Erythroblast (primary cell): ENCODE data around the gene NOM1.

Source experiments
- DNase-seq, 2 experiments: peaks; one replicate each; lab custom pipeline; 2025; lab: John Stamatoyannopoulos, UW
- GATA1 ChIP-seq: IDR thresholded peaks from 2 replicates; pipeline ENCODE4 v1.6.1; 2011; ENCODE audit warnings: low read depth, mild to moderate bottlenecking, control low read depth, low read length, moderate library complexity
- POLR2A ChIP-seq: IDR thresholded peaks from 2 replicates; pipeline ENCODE4 v1.6.1; 2011; ENCODE audit warnings: mild to moderate bottlenecking, low read length

The NOM1 gene

DNA sequence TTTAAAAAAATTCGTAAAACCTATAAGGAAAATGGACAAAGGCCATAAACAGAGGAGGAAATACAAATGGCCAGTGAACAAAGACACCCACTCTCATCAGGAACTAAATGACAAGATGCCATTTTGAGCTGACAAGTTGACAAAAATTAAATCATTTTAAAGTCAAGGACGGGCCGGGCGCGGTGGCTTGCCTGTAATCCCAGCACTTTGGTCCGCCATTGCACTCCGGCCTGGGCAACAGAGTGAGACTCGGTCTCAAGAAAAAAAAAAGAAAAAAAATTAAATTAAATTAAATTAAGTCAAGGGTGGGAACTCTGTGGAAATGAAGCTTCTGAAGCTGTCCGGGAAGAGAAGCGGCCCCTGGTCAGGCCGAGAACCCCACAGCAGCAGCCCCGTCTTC, 1.2 kb upstream of the NOM1 start:
- TF ChIP-seq POLR2A (no peak), GATA1 (no peak)
- no peak for DNase-seq

DNA sequence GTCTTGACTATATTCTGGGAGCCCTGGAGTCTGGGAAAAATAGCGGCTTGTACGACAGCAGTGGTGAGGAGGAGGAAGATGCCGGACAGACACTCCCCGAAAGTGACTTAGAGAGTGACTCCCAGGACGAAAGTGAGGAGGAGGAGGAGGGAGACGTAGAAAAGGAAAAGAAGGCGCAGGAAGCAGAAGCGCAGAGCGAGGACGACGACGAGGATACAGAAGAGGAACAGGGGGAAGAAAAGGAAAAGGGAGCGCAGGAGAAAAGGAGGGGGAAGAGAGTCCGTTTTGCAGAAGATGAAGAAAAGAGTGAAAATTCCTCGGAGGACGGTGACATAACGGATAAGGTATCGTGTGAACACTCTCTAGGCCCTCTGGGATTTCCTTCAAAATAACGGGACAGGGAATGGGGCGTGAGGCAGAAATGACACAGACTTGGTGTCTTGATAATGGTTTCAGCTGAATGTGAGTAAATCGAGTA, 908 bp downstream of the NOM1 start:
- peak; percentile 53 to 54 for DNase-seq
- TF ChIP-seq POLR2A (no peak), GATA1 (no peak)

DNA sequence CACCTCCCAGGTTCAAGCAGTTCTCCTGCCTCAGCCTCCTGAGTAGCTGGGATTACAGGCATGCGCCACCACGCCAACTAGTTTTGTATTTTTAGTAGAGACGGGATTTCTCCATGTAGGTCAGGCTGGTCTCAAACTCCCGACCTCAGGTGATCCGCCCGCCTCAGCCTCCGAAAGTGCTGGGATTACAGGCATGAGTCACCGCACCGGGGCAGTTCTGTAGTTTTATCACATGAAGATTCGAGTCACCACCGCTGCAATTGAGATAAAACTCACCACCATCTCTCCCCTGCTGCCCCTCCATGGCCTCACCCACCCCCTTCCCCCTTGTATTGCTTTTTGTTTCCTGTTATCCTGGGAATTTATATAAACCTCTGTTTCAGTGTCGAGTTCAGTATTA, 3.7 kb downstream of the NOM1 start:
- peak in 1 of 2 experiments; percentile 14 for DNase-seq

DNA sequence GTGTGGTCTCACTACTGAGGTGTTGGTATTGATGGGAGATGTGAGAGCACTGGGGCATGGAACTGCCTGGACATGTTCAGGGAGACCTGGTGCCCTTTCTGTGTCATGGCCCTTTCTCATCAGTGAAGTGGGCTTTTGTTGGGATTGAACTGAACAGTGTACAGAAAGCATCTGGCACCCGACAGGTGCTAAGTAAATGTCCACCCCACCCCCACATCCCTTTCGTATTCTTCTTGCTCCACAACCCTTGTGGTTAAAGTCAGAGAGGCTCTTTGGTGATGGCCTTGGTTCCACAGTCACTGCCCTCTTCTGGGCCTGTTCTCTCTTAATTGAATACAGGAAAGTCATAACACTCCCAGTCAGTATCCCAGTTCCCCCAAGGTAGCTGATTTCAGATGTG, 5.4 kb downstream of the NOM1 start:
- DNase-seq, result no peak
- TF ChIP-seq POLR2A, result no peak
- TF ChIP-seq GATA1, result no peak

DNA sequence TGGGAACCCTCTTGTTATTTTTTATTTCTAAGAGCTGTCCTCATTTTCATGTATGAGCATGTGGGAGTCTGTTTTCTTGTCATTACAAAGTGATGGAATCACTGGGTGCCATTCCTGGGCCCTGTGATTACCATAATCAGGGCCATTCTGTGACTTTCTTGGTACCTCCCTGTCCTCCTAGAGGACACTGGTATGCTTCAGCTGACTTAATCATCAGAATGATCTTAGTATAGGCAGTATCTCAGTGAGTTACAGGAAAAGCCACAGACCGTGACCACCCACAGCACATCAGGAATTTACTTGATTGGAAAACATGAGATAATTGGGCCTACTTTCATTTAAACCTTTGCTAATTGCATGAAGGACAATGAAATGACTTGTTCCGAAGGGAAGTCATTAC, 7.2 kb downstream of the NOM1 start:
- no peak for DNase-seq
- TF ChIP-seq GATA1 (no peak), POLR2A (no peak)

DNA sequence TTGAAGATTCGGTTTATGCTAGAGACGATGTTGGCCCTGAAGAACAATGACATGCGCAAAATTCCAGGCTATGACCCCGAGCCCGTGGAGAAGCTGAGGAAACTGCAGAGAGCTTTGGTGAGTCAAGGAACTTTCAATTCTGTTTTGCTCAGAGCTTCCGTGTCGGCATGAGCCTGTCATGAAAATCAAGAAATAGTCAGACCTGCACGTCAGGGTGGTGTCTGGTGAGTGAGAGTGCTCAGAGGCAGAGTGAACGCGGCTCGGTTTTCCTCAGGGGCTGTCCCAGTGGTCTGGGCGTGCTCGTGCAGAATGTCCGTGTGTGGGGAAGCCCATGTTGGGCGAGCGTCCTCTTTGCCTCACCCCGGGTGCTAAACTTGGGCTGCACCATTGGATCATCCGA, 12.6 kb downstream of the NOM1 start:
- DNase-seq, result no peak
- TF ChIP-seq POLR2A, result no peak
- TF ChIP-seq GATA1, result no peak

DNA sequence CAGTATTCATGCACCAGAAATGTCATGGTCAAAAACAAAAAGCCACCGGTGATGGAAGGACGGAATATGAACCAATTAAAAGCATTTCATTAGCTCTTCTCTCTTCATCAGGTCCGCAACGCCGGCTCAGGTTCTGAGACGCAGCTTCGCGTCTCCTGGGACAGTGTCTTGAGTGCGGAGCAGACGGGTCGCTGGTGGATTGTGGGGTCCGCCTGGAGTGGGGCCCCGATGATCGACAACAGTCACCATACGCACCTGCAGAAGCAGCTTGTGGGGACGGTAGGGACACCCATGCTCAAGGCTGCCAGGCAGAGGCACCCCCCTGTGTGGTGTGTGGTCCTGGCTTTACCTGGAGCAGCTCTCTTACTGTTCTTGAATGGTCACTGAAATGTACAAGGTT, 13.4 kb downstream of the NOM1 start:
- TF ChIP-seq POLR2A (no peak), GATA1 (no peak)

DNA sequence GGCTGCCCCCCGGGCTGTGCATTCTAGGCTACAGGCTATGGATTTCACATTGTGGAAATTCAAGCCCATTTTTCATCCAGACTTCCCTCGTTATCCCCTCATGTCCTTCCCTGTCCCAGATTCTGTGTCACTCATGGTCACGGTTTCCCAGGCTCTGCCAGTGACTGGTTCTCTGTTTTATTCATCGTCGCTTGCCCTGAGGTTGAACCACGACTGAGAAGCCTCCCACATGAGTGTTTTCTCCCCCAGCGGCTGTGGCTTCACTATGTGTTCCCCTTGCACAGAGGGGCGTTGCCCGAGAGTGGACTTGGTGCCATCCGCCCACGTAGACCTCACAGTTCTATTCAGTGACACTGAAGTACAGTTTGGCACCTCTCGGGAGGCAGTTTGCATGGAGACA, 14.0 kb downstream of the NOM1 start:
- TF ChIP-seq GATA1, result no peak
- no peak for TF ChIP-seq POLR2A
- DNase-seq, result no peak

More for the DNA sequence above, 13.4 kb downstream of the NOM1 start:
- no peak for DNase-seq

DNA sequence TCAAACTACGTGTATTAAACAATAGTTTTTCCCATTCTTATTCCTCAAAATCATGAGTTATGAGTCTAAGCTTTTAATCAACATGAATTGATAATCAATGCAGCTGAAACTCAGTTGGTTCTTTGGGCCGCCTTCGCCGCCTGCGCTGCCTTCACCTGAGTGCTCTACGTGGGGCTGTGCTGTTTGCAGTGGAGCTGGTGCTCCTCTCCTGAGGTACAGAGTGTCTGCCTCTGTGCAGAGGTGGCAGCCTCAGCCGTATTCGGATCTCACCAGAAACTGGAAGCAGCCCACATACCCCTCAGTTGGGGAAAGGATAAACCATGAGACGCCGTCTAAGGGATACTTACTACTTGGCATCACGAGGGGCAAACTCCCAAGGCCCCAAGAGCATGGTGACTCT, 15.5 kb downstream of the NOM1 start:
- DNase-seq, result no peak
- TF ChIP-seq GATA1, result no peak
- no peak for TF ChIP-seq POLR2A

DNA sequence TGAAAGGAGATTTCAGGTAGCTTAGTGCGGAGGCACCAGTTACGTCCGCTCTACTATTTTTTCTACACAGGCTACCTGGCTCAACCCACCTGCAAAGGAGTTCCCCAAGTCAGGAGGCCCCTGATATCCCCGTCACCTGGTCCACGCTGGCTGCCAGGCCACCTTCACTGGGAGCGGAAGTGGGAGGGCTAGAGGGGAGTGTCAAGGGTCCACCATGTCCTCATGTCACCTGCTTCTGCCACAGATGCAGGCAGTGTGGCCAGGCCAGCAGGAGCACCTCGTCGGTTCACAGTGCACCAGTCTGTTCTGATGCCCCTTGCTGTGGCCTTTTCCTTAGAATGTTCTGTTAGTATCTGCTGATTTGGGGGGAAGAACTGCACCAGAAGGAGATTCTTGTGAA, 16.9 kb downstream of the NOM1 start:
- no peak for TF ChIP-seq POLR2A
- no peak for TF ChIP-seq GATA1
- no peak for DNase-seq

DNA sequence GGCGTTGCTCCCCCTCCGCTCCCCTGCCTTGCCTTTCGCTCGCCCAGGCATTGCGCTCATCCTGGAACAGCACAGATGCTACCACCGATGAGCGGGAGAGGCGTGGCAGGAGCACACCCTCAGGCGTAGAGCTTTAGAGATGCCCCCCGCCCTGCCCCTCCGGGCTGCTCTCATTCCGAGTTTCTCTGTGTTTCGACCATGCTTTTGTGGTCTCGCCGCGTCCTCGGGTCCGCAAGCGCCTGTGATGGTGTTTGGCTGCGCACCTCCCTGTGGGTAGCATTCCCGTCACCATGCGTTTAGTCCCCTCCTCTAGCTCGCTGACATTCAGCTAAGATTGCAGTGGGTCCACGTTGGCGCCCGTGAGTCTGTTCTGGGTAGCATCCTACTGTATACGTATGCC, 18.7 kb downstream of the NOM1 start:
- TF ChIP-seq POLR2A (no peak), GATA1 (no peak)
- DNase-seq, result no peak

DNA sequence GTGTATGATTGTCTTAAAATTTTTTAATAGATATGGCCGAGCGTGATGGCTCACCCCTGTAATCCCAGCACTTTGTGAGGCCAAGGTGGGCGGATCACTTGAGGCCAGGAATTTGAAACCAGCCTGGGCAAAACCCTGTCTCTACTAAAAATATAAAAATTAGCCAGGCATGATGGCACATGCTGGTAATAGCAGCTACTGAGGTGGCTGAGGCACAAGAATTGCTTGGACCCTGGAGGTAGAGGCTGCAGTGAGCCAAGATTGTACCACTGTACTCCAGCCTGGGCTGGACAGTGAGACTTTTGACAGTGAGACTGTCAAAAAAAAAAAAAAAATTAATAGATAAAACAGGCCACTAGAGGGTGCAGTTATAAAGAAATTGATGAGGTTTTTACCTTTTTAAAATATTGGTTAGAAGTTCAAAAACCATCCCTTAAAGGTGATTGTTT, 20.5 kb downstream of the NOM1 start:
- TF ChIP-seq POLR2A, result no peak
- no peak for TF ChIP-seq GATA1
- DNase-seq, result peak in 1 of 2 experiments; percentile 22

DNA sequence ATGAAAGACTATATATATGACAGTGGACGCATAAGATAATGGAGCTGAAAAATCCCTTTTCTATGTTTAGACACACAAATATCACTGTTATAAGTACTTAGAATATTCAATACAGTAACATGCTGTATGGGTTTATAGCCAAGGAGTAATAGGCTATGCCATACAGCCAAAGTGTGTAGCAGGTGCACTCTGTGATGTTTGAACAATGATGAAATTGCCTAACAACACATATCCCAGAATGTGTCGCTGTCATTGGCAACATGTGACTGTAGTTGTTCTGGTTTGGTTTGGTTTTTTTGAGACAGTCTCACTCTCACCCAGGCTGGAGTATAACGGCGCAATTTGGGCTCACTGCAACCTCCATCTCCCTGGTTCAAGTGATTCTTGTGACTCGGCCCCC, 26.1 kb downstream of the NOM1 start:
- TF ChIP-seq POLR2A (no peak), GATA1 (no peak)
- no peak for DNase-seq

DNA sequence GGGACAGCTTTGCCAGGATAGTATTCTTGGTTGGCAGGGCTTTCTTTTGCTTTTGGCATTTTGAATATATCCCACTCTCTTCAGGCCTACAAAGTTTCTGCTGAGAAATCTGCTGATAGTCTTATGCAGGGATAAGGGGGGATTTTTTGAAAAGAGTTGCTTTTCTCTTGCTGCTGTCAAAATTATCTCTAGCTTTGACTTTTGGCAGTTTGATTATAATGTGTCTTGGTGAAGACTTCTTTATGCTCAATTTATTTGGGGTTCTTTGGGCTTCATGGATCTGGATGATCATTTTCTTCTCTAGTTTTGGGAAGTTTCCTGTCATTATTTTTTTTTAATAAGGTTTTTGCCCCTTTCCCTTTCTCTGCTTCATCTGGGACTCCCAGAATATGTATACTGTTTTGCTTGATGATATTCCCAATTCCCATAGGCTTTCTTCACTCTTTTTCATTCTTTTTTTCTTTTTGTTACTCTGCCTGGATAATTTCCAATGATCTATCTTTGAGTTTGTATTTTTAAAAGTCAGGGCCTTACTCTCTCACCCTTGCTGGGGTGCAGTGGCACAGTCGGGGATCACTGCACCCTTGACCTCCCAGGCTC, 29.6 kb downstream of the NOM1 start:
- DNase-seq, result no peak
- no peak for TF ChIP-seq GATA1
- no peak for TF ChIP-seq POLR2A

DNA sequence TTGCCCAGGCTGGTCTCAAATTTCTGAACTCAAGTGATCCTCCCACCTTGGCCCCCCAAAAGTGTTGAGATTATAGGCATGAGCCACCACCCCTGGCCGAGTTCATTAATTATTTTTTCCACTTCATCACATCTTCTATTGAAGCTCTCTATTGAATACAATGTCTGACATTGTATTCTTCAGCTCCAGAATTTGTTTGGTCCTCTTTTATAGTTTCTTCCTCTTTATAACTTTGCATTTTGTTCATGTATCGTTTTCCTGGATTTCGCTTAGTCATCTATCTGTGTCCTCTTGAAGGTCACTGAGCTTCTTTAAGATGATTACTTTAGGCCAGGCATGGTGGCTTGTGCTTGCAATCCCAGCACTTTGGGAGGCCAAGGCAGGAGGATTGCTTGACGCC, 30.2 kb downstream of the NOM1 start:
- TF ChIP-seq POLR2A, result no peak
- TF ChIP-seq GATA1, result no peak
- DNase-seq, result no peak

DNA sequence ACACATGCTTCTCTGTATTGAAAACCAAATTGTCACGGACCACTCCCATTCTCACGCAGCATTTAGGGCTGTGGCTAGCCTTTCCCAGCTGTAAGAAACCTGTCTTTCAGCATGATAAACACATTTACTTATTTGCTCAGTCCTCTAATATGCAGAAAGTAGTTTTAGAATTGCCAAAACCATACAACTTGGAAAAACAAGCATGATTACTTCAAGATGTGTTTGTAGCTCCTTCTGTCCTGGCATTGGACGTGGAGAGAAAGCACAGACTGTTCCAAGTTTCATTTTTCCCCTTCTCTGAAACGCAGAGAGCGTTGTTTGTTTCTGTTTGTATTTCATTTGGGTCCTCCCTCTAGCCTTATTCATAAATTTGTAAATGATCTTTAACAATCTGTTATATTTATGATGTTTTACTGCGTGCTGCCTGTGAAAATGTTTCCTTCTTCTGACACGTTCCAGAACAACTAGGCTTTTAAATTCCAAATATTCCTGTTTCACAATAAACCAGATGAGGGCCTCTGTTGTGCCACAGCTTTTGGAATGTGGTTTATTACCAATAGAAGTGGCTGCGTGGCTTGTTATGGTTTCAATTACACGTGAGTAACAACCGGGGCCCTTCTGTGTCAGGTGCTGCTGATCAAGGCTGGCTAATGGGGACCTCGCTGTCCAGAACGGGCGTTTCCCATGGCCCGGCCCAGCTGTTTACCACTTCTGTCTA, 34.8 kb downstream of the NOM1 start:
- DNase-seq, result no peak
- no peak for TF ChIP-seq GATA1
- no peak for TF ChIP-seq POLR2A
